Endothelial cell of umbilical vein (primary cell): Measurements from ENCODE around the gene IPO11.
"Not testable (repeated sequence)": the region's sequence is repeated elsewhere in the genome, so short reads cannot be mapped to it uniquely, and the experiment has no call there.

ENCODE experiments used
- CTCF ChIP-seq, 2 donors: IDR thresholded peaks; 1 replicate in 1 of 2; 2 replicates in 1 of 2; pipeline ENCODE4 v1.5.1; 2011; ENCODE audit warnings: low read length in 2 of 2, mild to moderate bottlenecking in 2 of 2, moderate library complexity in 2 of 2, control low read depth in 1 of 2, inconsistent platforms in 1 of 2, low read depth in 1 of 2; ENCODE audit not compliant: insufficient read depth in 1 of 2; ENCODE audit errors: extremely low read depth in 1 of 2
- EZH2 ChIP-seq: IDR thresholded peaks from 2 replicates; pipeline ENCODE4 v1.6.1; 2012; ENCODE audit warnings: borderline replicate concordance, low read depth, mild to moderate bottlenecking, moderate library complexity, low read length, inconsistent platforms; ENCODE audit not compliant: severe bottlenecking
- FOS ChIP-seq: IDR thresholded peaks from 2 replicates; pipeline ENCODE4 v1.6.1; 2011; ENCODE audit warnings: mild to moderate bottlenecking, low read length, moderate library complexity, borderline replicate concordance; ENCODE audit not compliant: insufficient read depth
- GATA2 ChIP-seq: IDR thresholded peaks from 2 replicates; pipeline ENCODE4 v1.7.0; 2011; ENCODE audit warnings: low read depth, mild to moderate bottlenecking, moderate library complexity, mixed read lengths, low read length; ENCODE audit not compliant: insufficient read length, insufficient read depth
- JUN ChIP-seq: IDR thresholded peaks from 2 replicates; pipeline ENCODE4 v1.6.1; 2011; ENCODE audit warnings: borderline replicate concordance, low read depth; ENCODE audit not compliant: insufficient read length, insufficient read depth
- MAX ChIP-seq: IDR thresholded peaks from 2 replicates; pipeline ENCODE4 v1.6.1; 2011; ENCODE audit not compliant: insufficient read depth, insufficient read length
- MYC ChIP-seq: IDR thresholded peaks from one replicate; pipeline ENCODE4 v1.6.1; 2011; ENCODE audit warnings: mild to moderate bottlenecking, low read depth, low read length
- POLR2A ChIP-seq: IDR thresholded peaks from 2 replicates; pipeline ENCODE4 v1.6.1; 2012; ENCODE audit warnings: low read depth, mild to moderate bottlenecking, control low read depth, low read length
- POLR2AphosphoS5 ChIP-seq: IDR thresholded peaks from 2 replicates; pipeline ENCODE4 v1.6.1; 2012; ENCODE audit warnings: low read depth, mild to moderate bottlenecking, control low read depth, low read length, moderate library complexity; ENCODE audit not compliant: insufficient read depth

- not testable (repeated sequence) for TF ChIP-seq CTCF (IDR thresholded peaks at IDR 0.05; ENCODE audit: extremely low read depth in 1 of 2, insufficient read depth in 1 of 2, low read depth in 1 of 2, low read length in 2 of 2); EZH2; GATA2; POLR2A; MAX; POLR2AphosphoS5; MYC; JUN; FOS
Observed at GRCh38 chr5:62676596-62676995, 264.0 kb downstream of the IPO11 start.
